Fibroblast of villous mesenchyme (primary cell): Measurements from ENCODE around the gene GRIK3. TPM values are rescaled to one million over a fixed set of nuclear protein-coding genes. Genes with fewer than 3 reads are reported as not detected.

Experiments used
- DNase-seq: peaks from one replicate; pipeline ENCODE4 v3.0.0-alpha.2; 2010; ENCODE audit warnings: low read depth
- H3K4me3 ChIP-seq: 2 replicates; pipeline ENCODE4 v1.5.1; 2011; ENCODE audit warnings: low read depth, mild to moderate bottlenecking, low read length
- total RNA-seq: library from RNA; depleted of rRNA; stranded (reverse); fragments of >200 nt; gene quantifications from 2 replicates; pipeline ENCODE4 v1.2.3, GENCODE V29; 2012
- TF ChIP-seq, protein P1 (sequence below): IDR thresholded peaks from 2 replicates; pipeline ENCODE4 v1.5.1; 2012; ENCODE audit warnings: low read depth, mild to moderate bottlenecking, low read length; ENCODE audit not compliant: insufficient read depth

The GRIK3 gene
- total RNA-seq, 1 donor: not detected

GRCh38 chr1:36941316-36941978 is 92.9 kb downstream of the GRIK3 start:
- DNase-seq: no peak
- no peak overlapping the region for H3K4me3 ChIP-seq

DNA sequence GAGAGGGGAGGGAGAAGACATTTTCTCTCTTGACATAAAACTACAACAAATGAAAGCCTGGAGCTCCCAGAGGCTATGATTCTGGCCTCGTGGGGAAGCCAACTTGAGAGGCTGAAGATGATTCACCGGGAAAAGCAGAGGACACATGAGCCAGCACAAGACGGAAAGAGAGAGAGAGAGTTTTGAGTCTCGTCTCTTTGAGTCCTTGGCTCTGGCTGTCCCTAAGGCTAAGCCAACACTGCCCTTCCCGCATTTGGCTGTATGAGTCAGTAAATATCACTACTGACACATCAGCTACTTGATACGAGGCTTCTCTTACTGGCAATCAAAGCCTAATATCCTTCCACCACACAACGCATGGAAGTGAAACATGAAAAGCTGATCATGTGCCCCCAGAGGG is 95.5 kb downstream of the GRIK3 start:
- no peak overlapping the region for H3K4me3 ChIP-seq
- TF ChIP-seq, protein P1, sequence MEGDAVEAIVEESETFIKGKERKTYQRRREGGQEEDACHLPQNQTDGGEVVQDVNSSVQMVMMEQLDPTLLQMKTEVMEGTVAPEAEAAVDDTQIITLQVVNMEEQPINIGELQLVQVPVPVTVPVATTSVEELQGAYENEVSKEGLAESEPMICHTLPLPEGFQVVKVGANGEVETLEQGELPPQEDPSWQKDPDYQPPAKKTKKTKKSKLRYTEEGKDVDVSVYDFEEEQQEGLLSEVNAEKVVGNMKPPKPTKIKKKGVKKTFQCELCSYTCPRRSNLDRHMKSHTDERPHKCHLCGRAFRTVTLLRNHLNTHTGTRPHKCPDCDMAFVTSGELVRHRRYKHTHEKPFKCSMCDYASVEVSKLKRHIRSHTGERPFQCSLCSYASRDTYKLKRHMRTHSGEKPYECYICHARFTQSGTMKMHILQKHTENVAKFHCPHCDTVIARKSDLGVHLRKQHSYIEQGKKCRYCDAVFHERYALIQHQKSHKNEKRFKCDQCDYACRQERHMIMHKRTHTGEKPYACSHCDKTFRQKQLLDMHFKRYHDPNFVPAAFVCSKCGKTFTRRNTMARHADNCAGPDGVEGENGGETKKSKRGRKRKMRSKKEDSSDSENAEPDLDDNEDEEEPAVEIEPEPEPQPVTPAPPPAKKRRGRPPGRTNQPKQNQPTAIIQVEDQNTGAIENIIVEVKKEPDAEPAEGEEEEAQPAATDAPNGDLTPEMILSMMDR: no peak
- DNase-seq: no peak

More at GRCh38 chr1:36941316-36941978, 92.9 kb downstream of the GRIK3 start:
- TF ChIP-seq, protein P1: no peak

DNA sequence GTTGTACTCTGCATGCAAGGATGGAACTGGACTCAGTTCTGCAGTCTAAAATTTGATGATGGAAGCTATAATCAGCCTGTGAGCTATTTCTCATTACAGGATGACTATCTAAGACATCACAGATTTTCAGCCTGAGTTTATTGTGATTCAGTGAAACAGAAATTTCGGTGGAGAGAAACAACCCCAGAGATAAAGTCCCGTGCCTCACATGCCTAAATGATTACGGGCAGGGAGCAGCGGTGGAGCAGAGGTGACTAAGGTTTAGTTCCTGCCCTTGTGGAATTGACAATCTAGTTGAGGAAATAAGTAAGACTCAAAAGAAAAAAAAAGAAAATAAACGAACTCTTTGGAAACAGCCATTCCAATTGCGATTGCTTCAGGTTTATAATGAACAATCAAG is 96.9 kb downstream of the GRIK3 start:
- TF ChIP-seq, protein P1: no peak
- DNase-seq: no peak
- no peak overlapping the region for H3K4me3 ChIP-seq

DNA sequence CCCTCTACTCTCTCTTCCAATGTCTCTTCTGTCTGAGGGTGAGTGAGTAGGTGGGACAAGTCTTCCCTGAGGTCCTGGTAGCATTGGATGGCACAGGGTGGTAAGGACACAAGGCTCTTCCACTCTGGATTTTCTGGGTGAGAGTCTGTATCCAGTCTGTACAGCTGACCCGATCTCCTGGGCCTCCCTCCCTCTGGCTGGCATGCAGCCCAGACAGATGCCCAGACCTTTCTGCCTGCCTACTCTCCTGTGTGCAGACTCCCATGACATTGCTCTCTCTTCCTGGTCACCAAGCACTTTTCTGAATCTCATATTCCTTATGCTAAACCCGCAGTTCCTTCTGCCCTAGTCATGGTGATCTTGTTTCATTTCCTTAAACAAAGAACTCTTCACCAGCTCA is 100.3 kb downstream of the GRIK3 start:
- TF ChIP-seq, protein P1: no peak
- no peak for DNase-seq
- H3K4me3 ChIP-seq: no peak overlapping the region

GRCh38 chr1:36927826-36928225 is 106.5 kb downstream of the GRIK3 start:
- no peak overlapping the region for H3K4me3 ChIP-seq
- no peak for DNase-seq
- TF ChIP-seq, protein P1: no peak

- no peak overlapping the region for H3K4me3 ChIP-seq
- DNase-seq: no peak
- TF ChIP-seq, protein P1: no peak
These were observed 109.1 kb downstream of the GRIK3 start for GRCh38 chr1:36925251-36925650.

- peak; percentile 16 for DNase-seq
- H3K4me3 ChIP-seq: no peak overlapping the region
- TF ChIP-seq, protein P1: no peak
These were observed 110.0 kb downstream of the GRIK3 start for GRCh38 chr1:36924282-36924811.
